Activated CD4-positive, alpha-beta T cell treated with anti-CD3 and anti-CD28 coated beads, Interleukin-2, amount 10 ng/mL, durations not matched to agents 7 days and 5 days (primary cell): ENCODE data around the gene MIA2. TPM values are rescaled to one million over a fixed set of nuclear protein-coding genes. Genes with fewer than 3 reads are reported as not detected.
A peak's percentile ranks its signal among the peaks of the same experiment; 100 is the strongest.

ENCODE experiments used
- CTCF ChIA-PET: fragments of 350-600 bp; sonication (Branson Sonifier 250); formaldehyde crosslinking; loops from one replicate; lab custom pipeline; 2021; ENCODE audit warnings: antibody characterized with exemption; lab: Charles Lee
- POLR2A ChIA-PET: fragments of 350-600 bp; sonication (Branson Sonifier 250); formaldehyde crosslinking; loops from one replicate; lab custom pipeline; 2021; ENCODE audit warnings: antibody characterized with exemption; lab: Charles Lee
- DNase-seq: peaks from one replicate; pipeline ENCODE4 v3.0.0-alpha.2; 2020
- H3K27ac Mint-ChIP-seq: one replicate; pipeline ENCODE4 v1.8.0; 2021; ENCODE audit warnings: mild to moderate bottlenecking, moderate library complexity, mixed read lengths
- H3K27me3 Mint-ChIP-seq: one replicate; pipeline ENCODE4 v1.8.0; 2021; ENCODE audit warnings: mixed read lengths
- H3K36me3 Mint-ChIP-seq: one replicate; pipeline ENCODE4 v1.8.0; 2021; ENCODE audit warnings: low read depth, mixed read lengths
- H3K4me1 Mint-ChIP-seq: one replicate; pipeline ENCODE4 v1.8.0; 2021; ENCODE audit warnings: mixed read lengths
- H3K4me3 Mint-ChIP-seq: one replicate; pipeline ENCODE4 v1.8.0; 2021; ENCODE audit warnings: mild to moderate bottlenecking, moderate library complexity, mixed read lengths
- H3K9me3 Mint-ChIP-seq: one replicate; pipeline ENCODE4 v1.8.0; 2021; ENCODE audit warnings: mixed read lengths
- total RNA-seq, 2 experiments: library from RNA; stranded (reverse); gene quantifications; one replicate each; pipeline ENCODE4 v1.2.3, GENCODE V29; 2021

Gene MIA2
- total RNA-seq, 2 experiments from 2014 or later, result 25.5 to 28.2 TPM

GRCh38 chr14:39366460-39367386, 133.0 kb downstream of the MIA2 start:
- H3K4me1 Mint-ChIP-seq, result peaks cover 8% of the 10 kb centered on the region
- POLR2A ChIA-PET, result no interaction called here

GRCh38 chr14:39367387-39367751, 133.7 kb downstream of the MIA2 start:
- POLR2A ChIA-PET, result no interaction called here
- Mint-ChIP-seq H3K4me3 (no peak overlapping the region), H3K27me3 (no peaks in the 10 kb centered on the region), H3K27ac (no peak overlapping the region), H3K36me3 (peaks cover 39% of the 10 kb centered on the region), H3K9me3 (peaks cover 25% of the 10 kb centered on the region), H3K4me1 (peaks cover 8% of the 10 kb centered on the region)
- CTCF ChIA-PET, result interaction anchor here (1.0 kb wide), 1 partner anchor 26 kb away, joined by 3 read pairs; no protein-coding TSS in a partner anchor
- DNase-seq, result no peak

More at GRCh38 chr14:39366460-39367386, 133.0 kb downstream of the MIA2 start:
- no peak for DNase-seq
- Mint-ChIP-seq H3K4me3 (no peak overlapping the region), H3K27ac (no peak overlapping the region), H3K36me3 (peaks cover 45% of the 10 kb centered on the region), H3K9me3 (peaks cover 26% of the 10 kb centered on the region), H3K27me3 (no peaks in the 10 kb centered on the region)
- CTCF ChIA-PET, result interaction anchor here (1.0 kb wide), 1 partner anchor 26 kb away, joined by 3 read pairs; no protein-coding TSS in a partner anchor

- H3K9me3 Mint-ChIP-seq, result peaks cover 20% of the 10 kb centered on the region
- CTCF ChIA-PET, result interaction anchor here (1.0 kb wide), 1 partner anchor 191 kb away, joined by 3 read pairs; no protein-coding TSS in a partner anchor
- H3K4me1 Mint-ChIP-seq, result peaks cover 8% of the 10 kb centered on the region
- no peak overlapping the region for H3K27ac Mint-ChIP-seq
- POLR2A ChIA-PET, result no interaction called here
- H3K36me3 Mint-ChIP-seq, result peaks cover 30% of the 10 kb centered on the region
- H3K4me3 Mint-ChIP-seq, result no peak overlapping the region
- no peaks in the 10 kb centered on the region for H3K27me3 Mint-ChIP-seq
- peak; percentile 57 for DNase-seq
Measured at GRCh38 chr14:39368261-39368959, 134.7 kb downstream of the MIA2 start.

GRCh38 chr14:39369029-39369428, 135.3 kb downstream of the MIA2 start:
- Mint-ChIP-seq H3K4me3 (no peak overlapping the region), H3K27me3 (no peaks in the 10 kb centered on the region), H3K9me3 (peaks cover 15% of the 10 kb centered on the region), H3K4me1 (peaks cover 3% of the 10 kb centered on the region), H3K36me3 (peaks cover 24% of the 10 kb centered on the region), H3K27ac (no peak overlapping the region)
- ChIA-PET CTCF (interaction anchor here (1.0 kb wide), 1 partner anchor 191 kb away, joined by 3 read pairs; no protein-coding TSS in a partner anchor), POLR2A (no interaction called here)
- DNase-seq, result no peak

GRCh38 chr14:39370415-39370814, 136.7 kb downstream of the MIA2 start:
- CTCF ChIA-PET, result no interaction called here
- H3K9me3 Mint-ChIP-seq, result peaks cover 6% of the 10 kb centered on the region

GRCh38 chr14:39372656-39373055, 138.9 kb downstream of the MIA2 start:
- H3K9me3 Mint-ChIP-seq, result no peaks in the 10 kb centered on the region
- H3K4me1 Mint-ChIP-seq, result peaks cover 9% of the 10 kb centered on the region
- ChIA-PET CTCF (interaction anchor here (0.7 to 1.2 kb wide), 2 partner anchors 10 to 343 kb away, joined by 3 to 5 read pairs; no protein-coding TSS in a partner anchor), POLR2A (no interaction called here)
- H3K36me3 Mint-ChIP-seq, result peaks cover 7% of the 10 kb centered on the region
- no peaks in the 10 kb centered on the region for H3K27me3 Mint-ChIP-seq
- DNase-seq, result no peak
- H3K4me3 Mint-ChIP-seq, result no peak overlapping the region
- no peak overlapping the region for H3K27ac Mint-ChIP-seq

More at GRCh38 chr14:39370415-39370814, 136.7 kb downstream of the MIA2 start:
- no peak overlapping the region for H3K27ac Mint-ChIP-seq
- H3K4me3 Mint-ChIP-seq, result no peak overlapping the region
- peaks cover 14% of the 10 kb centered on the region for H3K36me3 Mint-ChIP-seq
- peaks cover 3% of the 10 kb centered on the region for H3K4me1 Mint-ChIP-seq
- H3K27me3 Mint-ChIP-seq, result no peaks in the 10 kb centered on the region
- DNase-seq, result no peak
- POLR2A ChIA-PET, result no interaction called here

- no peaks in the 10 kb centered on the region for H3K27me3 Mint-ChIP-seq
- ChIA-PET CTCF (interaction anchor here (0.9 to 1.1 kb wide), 2 partner anchors 22 to 39 kb away, joined by 3 read pairs; no protein-coding TSS in a partner anchor), POLR2A (no interaction called here)
- H3K36me3 Mint-ChIP-seq, result peaks cover 7% of the 10 kb centered on the region
- peaks cover 6% of the 10 kb centered on the region for H3K4me1 Mint-ChIP-seq
- H3K4me3 Mint-ChIP-seq, result no peak overlapping the region
- DNase-seq, result no peak
- H3K27ac Mint-ChIP-seq, result no peak overlapping the region
- H3K9me3 Mint-ChIP-seq, result no peaks in the 10 kb centered on the region
Measured at GRCh38 chr14:39374851-39375250, 141.1 kb downstream of the MIA2 start.

- H3K36me3 Mint-ChIP-seq, result peaks cover 3% of the 10 kb centered on the region
- no peaks in the 10 kb centered on the region for H3K9me3 Mint-ChIP-seq
- H3K27ac Mint-ChIP-seq, result no peak overlapping the region
- no peak overlapping the region for H3K4me3 Mint-ChIP-seq
- no peak for DNase-seq
- peaks cover 8% of the 10 kb centered on the region for H3K4me1 Mint-ChIP-seq
- ChIA-PET CTCF (no interaction called here), POLR2A (no interaction called here)
- H3K27me3 Mint-ChIP-seq, result no peaks in the 10 kb centered on the region
Measured at GRCh38 chr14:39376667-39377403, 143.1 kb downstream of the MIA2 start.

- no peak overlapping the region for H3K27ac Mint-ChIP-seq
- no peaks in the 10 kb centered on the region for H3K9me3 Mint-ChIP-seq
- no peak overlapping the region for H3K4me3 Mint-ChIP-seq
- ChIA-PET CTCF (interaction anchor here (0.7 kb wide), 1 partner anchor 1395 kb away, joined by 4 read pairs; no protein-coding TSS in a partner anchor), POLR2A (no interaction called here)
- no peaks in the 10 kb centered on the region for H3K27me3 Mint-ChIP-seq
- no peak for DNase-seq
- peaks cover 37% of the 10 kb centered on the region for H3K4me1 Mint-ChIP-seq
- peaks cover 1% of the 10 kb centered on the region for H3K36me3 Mint-ChIP-seq
Measured at GRCh38 chr14:39381366-39381765, 147.7 kb downstream of the MIA2 start.

GRCh38 chr14:39382463-39382862, 148.7 kb downstream of the MIA2 start:
- Mint-ChIP-seq H3K27me3 (no peaks in the 10 kb centered on the region), H3K4me1 (peaks cover 31% of the 10 kb centered on the region), H3K4me3 (no peak overlapping the region), H3K9me3 (no peaks in the 10 kb centered on the region), H3K36me3 (peaks cover 3% of the 10 kb centered on the region), H3K27ac (no peak overlapping the region)
- no peak for DNase-seq
- ChIA-PET POLR2A (no interaction called here), CTCF (interaction anchor here (0.9 kb wide), 2 partner anchors 10 to 38 kb away, joined by 3 read pairs; no protein-coding TSS in a partner anchor)

- DNase-seq, result no peak
- no peaks in the 10 kb centered on the region for H3K27me3 Mint-ChIP-seq
- POLR2A ChIA-PET, result no interaction called here
- H3K4me1 Mint-ChIP-seq, result peaks cover 31% of the 10 kb centered on the region
- H3K4me3 Mint-ChIP-seq, result no peak overlapping the region
- peaks cover 4% of the 10 kb centered on the region for H3K36me3 Mint-ChIP-seq
- H3K9me3 Mint-ChIP-seq, result no peaks in the 10 kb centered on the region
- CTCF ChIA-PET, result interaction anchor here (0.9 kb wide), 2 partner anchors 39 to 152 kb away, joined by 3 read pairs; no protein-coding TSS in a partner anchor
- H3K27ac Mint-ChIP-seq, result peak overlapping the region; percentile 50
Measured at GRCh38 chr14:39383026-39383660, 149.4 kb downstream of the MIA2 start.

GRCh38 chr14:39383741-39384140, 150.0 kb downstream of the MIA2 start:
- Mint-ChIP-seq H3K27me3 (no peaks in the 10 kb centered on the region), H3K4me1 (peaks cover 31% of the 10 kb centered on the region), H3K9me3 (no peaks in the 10 kb centered on the region), H3K4me3 (no peak overlapping the region), H3K36me3 (peaks cover 4% of the 10 kb centered on the region), H3K27ac (no peak overlapping the region)
- POLR2A ChIA-PET, result no interaction called here
- CTCF ChIA-PET, result interaction anchor here (0.6 to 0.9 kb wide), 2 partner anchors 152 to 234 kb away, joined by 3 read pairs; no protein-coding TSS in a partner anchor
- no peak for DNase-seq
